GF-D8 (cell line): ENCODE measurements around the gene KCNQ1.

Experiments used
- DNase-seq: peaks from one replicate; lab custom pipeline; 2025; lab: John Stamatoyannopoulos, UW

The KCNQ1 gene

GRCh38 chr11:2534134-2534956 is 89.5 kb downstream of the KCNQ1 start:
- DNase-seq = no peak

- no peak for DNase-seq
These were observed 90.3 kb downstream of the KCNQ1 start for GRCh38 chr11:2534957-2535672.

- DNase-seq = no peak
These were observed 91.0 kb downstream of the KCNQ1 start for GRCh38 chr11:2535673-2536439.

GRCh38 chr11:2536440-2536989 is 91.7 kb downstream of the KCNQ1 start:
- DNase-seq = no peak

- no peak for DNase-seq
These were observed 92.3 kb downstream of the KCNQ1 start for GRCh38 chr11:2537010-2537705.

- DNase-seq = no peak
These were observed 93.3 kb downstream of the KCNQ1 start for GRCh38 chr11:2537896-2538724.

GRCh38 chr11:2538951-2539350 is 94.1 kb downstream of the KCNQ1 start:
- DNase-seq = no peak

- DNase-seq = no peak
These were observed 94.8 kb downstream of the KCNQ1 start for GRCh38 chr11:2539371-2540222.

- DNase-seq = no peak
These were observed 95.6 kb downstream of the KCNQ1 start for GRCh38 chr11:2540223-2540991.

GRCh38 chr11:2540992-2541680 is 96.3 kb downstream of the KCNQ1 start:
- no peak for DNase-seq

GRCh38 chr11:2541881-2542361 is 97.1 kb downstream of the KCNQ1 start:
- no peak for DNase-seq

GRCh38 chr11:2542406-2542805 is 97.6 kb downstream of the KCNQ1 start:
- DNase-seq = no peak

GRCh38 chr11:2547806-2548205 is 103.0 kb downstream of the KCNQ1 start:
- DNase-seq = no peak

- DNase-seq = no peak
These were observed 103.8 kb downstream of the KCNQ1 start for GRCh38 chr11:2548596-2548995.

GRCh38 chr11:2549080-2549479 is 104.3 kb downstream of the KCNQ1 start:
- no peak for DNase-seq

GRCh38 chr11:2549491-2549875 is 104.7 kb downstream of the KCNQ1 start:
- DNase-seq = no peak

- DNase-seq = no peak
These were observed 105.2 kb downstream of the KCNQ1 start for GRCh38 chr11:2549876-2550605.

GRCh38 chr11:2550606-2550970 is 105.8 kb downstream of the KCNQ1 start:
- no peak for DNase-seq
